GM21576 (cell line): Measurements from ENCODE around the gene CEP72.
"Not testable (repeated sequence)": the region's sequence is repeated elsewhere in the genome, so short reads cannot be mapped to it uniquely, and the experiment has no call there.

ENCODE experiments used
- ATAC-seq: cut with Tn5 transposase; IDR thresholded peaks from one replicate; pipeline ENCODE4 v1.9.1; 2021; ENCODE audit warnings: mild to moderate bottlenecking, moderate library complexity; ENCODE audit not compliant: unreplicated experiment

Gene CEP72

GRCh38 chr5:595285-595875 is 16.8 kb upstream of the CEP72 start:
- ATAC-seq, result no peak

- ATAC-seq, result no peak
These were observed 14.1 kb upstream of the CEP72 start for GRCh38 chr5:597871-598563.

GRCh38 chr5:598564-598890 is 13.6 kb upstream of the CEP72 start:
- no peak for ATAC-seq

- no peak for ATAC-seq
These were observed 11.1 kb upstream of the CEP72 start for GRCh38 chr5:600886-601541.

- ATAC-seq, result no peak
These were observed 10.2 kb upstream of the CEP72 start for GRCh38 chr5:601771-602465.

GRCh38 chr5:602466-603035 is 9.6 kb upstream of the CEP72 start:
- ATAC-seq, result no peak

- no peak for ATAC-seq
These were observed 8.8 kb upstream of the CEP72 start for GRCh38 chr5:603081-603998.

GRCh38 chr5:604391-604831 is 7.7 kb upstream of the CEP72 start:
- no peak for ATAC-seq

GRCh38 chr5:605090-605489 is 7.0 kb upstream of the CEP72 start:
- ATAC-seq, result not testable (repeated sequence)

GRCh38 chr5:606061-606460 is 6.1 kb upstream of the CEP72 start:
- ATAC-seq, result no peak

- no peak for ATAC-seq
These were observed 5.4 kb upstream of the CEP72 start for GRCh38 chr5:606526-607399.

GRCh38 chr5:607541-608428 is 4.4 kb upstream of the CEP72 start:
- peak; percentile 47 for ATAC-seq

GRCh38 chr5:608429-609370 is 3.4 kb upstream of the CEP72 start:
- no peak for ATAC-seq

- no peak for ATAC-seq
These were observed 2.6 kb upstream of the CEP72 start for GRCh38 chr5:609506-609905.

GRCh38 chr5:610011-610743 is 2.0 kb upstream of the CEP72 start:
- no peak for ATAC-seq
